ENCODE data around the gene TSPEAR. TPM values are rescaled to one million over a fixed set of nuclear protein-coding genes. Genes with fewer than 3 reads are reported as not detected.
"Not testable (repeated sequence)": the region's sequence is repeated elsewhere in the genome, so short reads cannot be mapped to it uniquely, and the experiment has no call there.

Gene TSPEAR
- total RNA-seq, 4 donors from 2014 or later: not detected

GRCh38 chr21:44628707-44629391 is 82.5 kb downstream of the TSPEAR start:
- Histone ChIP-seq H3K4me1 (no peaks in the 10 kb centered on the region), H3K27ac (no peak overlapping the region), H3K4me3 (no peak overlapping the region), H3K36me3 (no peaks in the 10 kb centered on the region), H3K9me3 (no peaks in the 10 kb centered on the region), H3K27me3 (peaks cover 0 to 16% (median 14%) of the 10 kb centered on the region in 3 donors)
- no peak for ATAC-seq
- in situ Hi-C loops (cut with MboI; ENCODE audit: low sequenced_read_pairs in 4 of 4) (no loop called here), intact Hi-C loops (cut with DNase I; ENCODE audit: low total_unique reads) (no loop called here)
- TF ChIP-seq CTCF (IDR thresholded peaks at IDR 0.05 in 4 of 5, conservative IDR thresholded peaks at IDR 0.05 in 1 of 5) (no peak), POLR2A (IDR thresholded peaks at IDR 0.05) (no peak)
- no peak for DNase-seq

DNA sequence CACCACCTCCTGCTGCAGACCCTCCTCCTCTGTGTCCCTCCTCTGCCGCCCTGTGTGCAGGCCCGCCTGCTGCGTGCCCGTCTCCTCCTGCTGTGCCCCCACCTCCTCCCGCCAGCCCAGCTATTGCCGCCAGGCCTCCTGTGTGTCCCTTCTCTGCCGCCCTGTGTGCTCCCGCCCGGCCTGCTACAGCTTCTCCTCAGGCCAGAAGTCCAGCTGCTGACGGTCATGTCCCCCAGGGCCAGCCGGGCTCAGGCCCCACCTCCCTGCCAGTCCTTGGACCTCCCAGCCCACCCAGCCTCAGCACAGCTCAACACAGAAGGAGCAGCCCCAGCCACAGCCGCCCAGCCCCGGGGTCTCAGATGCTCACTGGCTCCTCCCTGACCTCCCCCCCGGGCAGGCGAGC is 83.5 kb downstream of the TSPEAR start:
- H3K4me3 ChIP-seq; intact Hi-C loops (cut with DNase I; ENCODE audit: low total_unique reads); H3K4me1 ChIP-seq; H3K27ac ChIP-seq; H3K36me3 ChIP-seq; H3K9me3 ChIP-seq; DNase-seq; ATAC-seq; in situ Hi-C loops (cut with MboI; ENCODE audit: low sequenced_read_pairs in 4 of 4): not testable (repeated sequence)
- peaks cover 0 to 16% (median 14%) of the 10 kb centered on the region in 3 donors for H3K27me3 ChIP-seq

GRCh38 chr21:44627181-44627822 is 84.1 kb downstream of the TSPEAR start:
- DNase-seq; H3K4me3 ChIP-seq; in situ Hi-C loops (cut with MboI; ENCODE audit: low sequenced_read_pairs in 4 of 4); H3K36me3 ChIP-seq; H3K27ac ChIP-seq; H3K4me1 ChIP-seq; H3K9me3 ChIP-seq; ATAC-seq; intact Hi-C loops (cut with DNase I; ENCODE audit: low total_unique reads): not testable (repeated sequence)
- H3K27me3 ChIP-seq: peaks cover 0 to 16% (median 14%) of the 10 kb centered on the region in 3 donors

GRCh38 chr21:44626673-44627143 is 84.7 kb downstream of the TSPEAR start, which contains the start of gene KRTAP10-9:
TSS of gene KRTAP10-9 (plus strand) at chr21:44627093. CDS start at chr21:44627172, 79 bp downstream.
- intact Hi-C loops (cut with DNase I; ENCODE audit: low total_unique reads): no loop called here
- H3K4me1 ChIP-seq: no peaks in the 10 kb centered on the region
- H3K27me3 ChIP-seq: peaks cover 0 to 16% (median 14%) of the 10 kb centered on the region in 3 donors
- no peaks in the 10 kb centered on the region for H3K36me3 ChIP-seq
- no peak within 1 kb of the TSS for H3K27ac ChIP-seq
- DNase-seq (no peak), ATAC-seq (no peak)
- in situ Hi-C loops (cut with MboI; ENCODE audit: low sequenced_read_pairs in 4 of 4): no loop called here
- no peaks in the 10 kb centered on the region for H3K9me3 ChIP-seq
- TF ChIP-seq POLR2A (IDR thresholded peaks at IDR 0.05): no peak
- no peak for TF ChIP-seq CTCF (IDR thresholded peaks at IDR 0.05 in 4 of 5, conservative IDR thresholded peaks at IDR 0.05 in 1 of 5)
- H3K4me3 ChIP-seq: no peak within 1 kb of the TSS

GRCh38 chr21:44626262-44626661 is 85.1 kb downstream of the TSPEAR start:
- no peaks in the 10 kb centered on the region for H3K36me3 ChIP-seq
- no peak overlapping the region for H3K27ac ChIP-seq
- ATAC-seq (no peak), DNase-seq (no peak)
- H3K9me3 ChIP-seq: no peaks in the 10 kb centered on the region
- in situ Hi-C loops (cut with MboI; ENCODE audit: low sequenced_read_pairs in 4 of 4): no loop called here
- intact Hi-C loops (cut with DNase I; ENCODE audit: low total_unique reads): no loop called here
- H3K4me3 ChIP-seq: no peak overlapping the region
- TF ChIP-seq CTCF (IDR thresholded peaks at IDR 0.05 in 4 of 5, conservative IDR thresholded peaks at IDR 0.05 in 1 of 5): no peak
- no peak for TF ChIP-seq POLR2A (IDR thresholded peaks at IDR 0.05)
- no peaks in the 10 kb centered on the region for H3K4me1 ChIP-seq
- peaks cover 0 to 16% (median 14%) of the 10 kb centered on the region in 3 donors for H3K27me3 ChIP-seq

All from gastrocnemius medialis (tissue), 4 donors.